GM18519 (cell line): ENCODE data around the gene COA6.
"Not testable (repeated sequence)": the region's sequence is repeated elsewhere in the genome, so short reads cannot be mapped to it uniquely, and the experiment has no call there.

Experiments used
- ATAC-seq: cut with Tn5 transposase; IDR thresholded peaks from one replicate; pipeline ENCODE4 v1.9.1; 2021; ENCODE audit warnings: mild to moderate bottlenecking, moderate library complexity; ENCODE audit not compliant: unreplicated experiment, low FRiP score

The COA6 gene

GRCh38 chr1:234373064-234373958 lies at the start of gene COA6:
TSS of gene COA6 (plus strand) at chr1:234373456. CDS start at chr1:234373467, 11 bp downstream.
- peak; percentile 78 for ATAC-seq

DNA sequence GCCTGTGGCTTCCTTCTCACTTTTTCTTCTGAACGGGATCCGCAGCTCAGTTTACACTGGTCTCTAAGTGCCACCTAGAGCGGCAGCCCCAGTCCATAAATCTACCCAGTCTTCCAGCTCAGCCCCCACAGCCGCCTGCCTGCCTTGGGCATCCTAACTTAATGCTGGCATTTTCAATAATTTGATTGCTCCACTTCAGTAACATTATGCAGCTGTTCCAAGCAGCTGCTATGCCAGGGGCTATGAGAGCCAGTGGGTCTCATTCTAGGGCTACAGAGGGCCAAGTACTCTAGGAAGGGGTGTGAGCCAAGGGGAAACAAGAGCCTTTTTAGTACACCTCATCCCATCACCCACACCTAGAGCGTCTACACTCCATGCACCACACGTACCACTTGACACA lies 48.4 kb upstream of the COA6 start:
- ATAC-seq, result no peak

GRCh38 chr1:234325878-234326496 lies 47.3 kb upstream of the COA6 start:
- ATAC-seq, result peak; percentile 40

DNA sequence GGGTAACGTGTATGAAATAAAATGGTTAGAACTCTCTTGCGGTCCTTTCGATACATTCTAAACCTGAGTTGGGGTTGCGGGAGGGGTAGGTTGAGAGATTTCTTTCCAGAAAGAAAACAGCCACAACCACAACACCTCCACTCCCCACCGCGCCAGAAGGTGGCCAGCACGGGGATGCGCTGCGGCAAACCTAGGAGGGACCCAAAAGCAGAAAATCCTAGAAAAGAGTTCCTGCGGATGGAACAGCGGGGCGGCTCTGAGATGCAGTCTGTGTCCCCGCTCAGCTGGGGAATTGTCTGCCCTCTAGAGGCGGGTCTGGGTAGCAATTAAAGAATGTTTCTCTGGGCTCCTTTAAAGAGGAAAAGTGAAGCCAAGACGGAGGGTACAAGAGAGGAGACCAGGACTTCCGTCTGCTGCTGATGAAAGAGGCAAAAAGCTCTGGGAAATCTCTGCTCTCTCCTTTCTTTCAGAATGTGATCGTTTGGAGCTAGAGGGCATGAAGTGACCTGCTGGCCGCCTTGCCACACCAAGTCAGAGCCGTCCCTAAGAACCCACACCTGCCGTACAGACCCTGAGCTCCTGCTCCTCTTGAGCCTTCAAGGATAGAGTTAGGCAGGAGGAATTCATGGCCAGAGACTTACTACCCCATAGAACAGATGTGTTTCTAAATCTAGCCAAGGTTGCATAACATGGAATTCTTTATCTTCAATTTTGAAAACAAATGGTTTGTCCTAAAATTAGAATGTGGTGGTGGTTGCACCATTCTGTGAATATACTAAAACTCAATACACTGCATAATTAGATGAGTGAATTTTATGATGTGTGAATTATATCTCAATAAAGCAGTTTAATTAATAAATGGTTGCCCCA lies 46.5 kb upstream of the COA6 start:
- ATAC-seq, result peak; percentile 46

GRCh38 chr1:234327577-234328164 lies 45.6 kb upstream of the COA6 start:
- no peak for ATAC-seq

- ATAC-seq, result no peak
Observed at GRCh38 chr1:234330843-234331215, 42.4 kb upstream of the COA6 start.

- ATAC-seq, result no peak
Observed at GRCh38 chr1:234331507-234331906, 41.7 kb upstream of the COA6 start.

DNA sequence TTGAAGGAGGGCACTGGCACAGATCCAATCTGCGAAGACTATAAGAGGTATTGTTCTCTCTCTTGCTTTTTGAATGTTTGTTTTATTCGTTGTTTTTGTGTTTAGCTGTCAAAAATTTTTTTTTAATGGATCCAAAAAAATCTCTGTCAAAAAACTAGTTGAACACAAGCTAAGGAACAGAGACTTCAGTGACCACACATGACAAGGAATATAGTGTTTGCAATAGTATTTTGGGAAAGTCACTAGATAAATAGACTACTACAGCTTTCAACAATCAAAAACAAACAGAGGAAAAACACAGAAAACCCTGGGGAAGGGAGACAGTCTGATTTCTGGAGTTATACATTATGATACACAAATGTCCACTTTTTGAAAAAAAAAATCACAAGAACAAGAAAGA lies 36.9 kb upstream of the COA6 start:
- no peak for ATAC-seq

- ATAC-seq, result no peak
Observed at GRCh38 chr1:234337233-234337632, 36.0 kb upstream of the COA6 start.

DNA sequence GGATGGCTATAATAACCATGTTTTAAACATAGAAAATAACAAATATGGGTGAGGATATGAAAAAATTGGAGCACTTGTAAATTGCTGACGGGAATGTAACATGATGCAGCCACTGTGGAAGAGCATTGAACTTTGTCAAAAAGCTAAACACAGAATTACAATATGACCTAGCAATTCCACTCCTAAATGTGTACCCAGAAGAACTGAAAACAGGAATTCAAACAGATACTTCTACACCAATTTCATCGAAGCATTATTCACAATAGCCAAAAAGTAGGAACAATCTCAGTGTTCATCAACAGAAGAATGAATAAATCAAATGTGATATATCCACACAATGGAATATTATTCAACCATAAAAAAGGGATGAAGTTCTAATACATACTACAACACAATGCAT lies 32.7 kb upstream of the COA6 start:
- ATAC-seq, result no peak

DNA sequence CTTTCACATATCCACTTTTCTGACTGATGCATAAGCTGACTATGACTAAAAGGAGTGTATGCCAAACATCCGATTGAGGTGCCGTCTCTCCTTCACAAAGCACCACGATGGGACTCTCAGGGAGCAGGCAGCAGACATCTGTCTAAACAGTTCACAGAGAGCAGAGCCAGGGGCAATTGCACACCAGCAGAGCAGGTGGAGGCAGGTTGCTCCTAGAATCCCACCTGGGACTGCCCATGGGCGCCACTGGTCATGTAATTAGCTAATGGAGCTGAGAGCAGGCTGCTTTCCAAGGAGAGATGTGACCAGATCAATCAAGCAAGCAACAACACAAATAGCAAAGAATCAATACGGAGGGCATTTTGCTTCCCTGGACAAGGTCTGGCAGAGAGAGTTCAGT lies 30.5 kb upstream of the COA6 start:
- ATAC-seq, result no peak

DNA sequence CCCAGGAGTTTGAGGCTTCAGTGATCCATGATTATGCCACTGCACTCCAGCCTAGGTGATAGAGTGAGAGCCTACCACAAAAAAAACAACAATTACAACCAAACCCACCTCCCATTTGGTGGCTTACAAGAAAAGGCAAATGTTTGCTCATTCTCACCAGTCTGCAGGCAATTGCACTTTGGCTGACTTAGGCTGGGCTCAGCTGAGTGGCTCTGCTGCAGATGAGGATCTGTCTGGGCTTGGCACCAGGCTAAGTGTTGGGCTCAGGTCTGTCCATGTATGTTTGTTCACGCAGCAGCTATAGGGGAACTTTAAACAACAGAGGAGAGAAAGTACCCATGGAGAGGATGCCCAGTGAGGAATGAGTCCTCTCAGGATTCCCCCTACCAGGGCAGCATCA lies 28.0 kb upstream of the COA6 start:
- no peak for ATAC-seq

- ATAC-seq, result no peak
Observed at GRCh38 chr1:234348964-234349363, 24.3 kb upstream of the COA6 start.

DNA sequence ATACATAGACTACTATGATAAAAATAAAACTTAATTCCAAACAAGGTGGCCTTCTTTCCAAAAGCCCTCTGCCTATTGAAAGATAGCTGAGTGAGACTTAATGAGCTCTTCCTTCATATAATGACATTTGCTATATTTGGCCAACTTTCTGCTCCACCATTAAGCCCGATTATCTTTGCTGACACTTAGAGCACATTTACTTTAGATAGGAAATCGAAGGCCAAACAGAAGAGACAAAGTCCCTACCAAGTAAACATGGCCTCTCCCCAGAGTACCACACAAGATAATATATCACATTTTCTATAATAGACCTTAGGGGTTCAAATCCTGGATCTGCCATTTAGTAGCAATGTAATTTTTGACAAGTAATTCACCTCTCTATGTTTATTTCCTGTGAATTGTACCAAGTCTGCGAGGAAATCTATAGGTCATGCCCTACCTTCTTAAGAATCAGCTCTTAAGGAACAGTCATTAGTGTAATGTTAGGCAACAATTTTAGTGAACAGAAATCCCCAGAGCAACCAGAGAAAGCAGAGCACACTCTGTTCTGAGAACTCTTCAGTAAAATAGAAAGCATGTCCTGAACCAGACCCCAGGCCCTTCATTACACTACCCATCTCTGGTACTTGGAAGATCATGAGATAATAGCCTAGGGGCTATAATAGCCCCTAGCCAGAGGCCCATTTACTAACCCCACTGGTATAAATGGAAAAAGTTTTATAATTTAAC lies 17.3 kb upstream of the COA6 start:
- no peak for ATAC-seq

- not testable (repeated sequence) for ATAC-seq
Observed at GRCh38 chr1:234356615-234357269, 16.5 kb upstream of the COA6 start.

DNA sequence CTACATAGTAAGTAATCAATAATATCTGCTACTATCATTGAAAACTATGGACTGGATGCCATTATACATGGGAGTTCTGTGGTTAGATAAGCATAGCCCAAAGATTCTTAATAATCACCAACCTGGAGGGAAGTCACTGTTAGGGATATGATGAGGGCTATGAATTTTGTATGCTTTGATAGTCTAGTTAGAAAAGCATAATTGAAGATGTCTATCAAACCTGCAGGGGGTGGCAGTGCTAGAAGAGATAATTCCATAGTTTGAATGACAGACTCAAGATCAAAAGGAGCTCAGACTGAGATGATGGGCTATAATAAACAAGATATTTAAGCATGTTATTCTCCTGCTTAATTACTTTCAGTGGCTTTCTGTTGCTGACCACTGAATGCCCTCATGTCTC lies 15.4 kb upstream of the COA6 start:
- no peak for ATAC-seq

DNA sequence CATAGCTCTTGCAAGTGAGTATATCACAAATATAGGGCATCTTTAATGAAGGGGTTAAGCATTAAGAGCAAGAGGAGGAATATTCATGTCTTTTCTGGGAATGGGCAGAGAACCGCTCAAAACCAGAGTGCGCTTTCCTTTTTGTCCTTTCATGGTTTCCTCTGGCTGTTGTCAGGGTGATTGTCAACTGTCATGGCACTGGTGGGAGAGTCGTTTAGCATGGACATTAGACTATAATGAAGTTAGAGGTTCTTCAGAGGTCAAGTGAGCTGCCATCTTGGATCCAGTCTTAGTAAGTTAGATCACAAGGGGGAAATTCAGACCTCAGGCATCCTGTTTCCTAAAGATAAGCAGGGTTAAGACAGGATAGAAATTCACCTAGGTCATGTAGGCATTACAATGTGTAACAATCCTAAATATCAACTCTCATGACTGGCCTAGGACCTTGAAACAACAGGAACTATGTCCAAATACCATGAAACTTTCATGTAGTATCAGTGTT lies 12.1 kb upstream of the COA6 start:
- ATAC-seq, result no peak

GRCh38 chr1:234362558-234362957 lies 10.7 kb upstream of the COA6 start:
- ATAC-seq, result no peak

DNA sequence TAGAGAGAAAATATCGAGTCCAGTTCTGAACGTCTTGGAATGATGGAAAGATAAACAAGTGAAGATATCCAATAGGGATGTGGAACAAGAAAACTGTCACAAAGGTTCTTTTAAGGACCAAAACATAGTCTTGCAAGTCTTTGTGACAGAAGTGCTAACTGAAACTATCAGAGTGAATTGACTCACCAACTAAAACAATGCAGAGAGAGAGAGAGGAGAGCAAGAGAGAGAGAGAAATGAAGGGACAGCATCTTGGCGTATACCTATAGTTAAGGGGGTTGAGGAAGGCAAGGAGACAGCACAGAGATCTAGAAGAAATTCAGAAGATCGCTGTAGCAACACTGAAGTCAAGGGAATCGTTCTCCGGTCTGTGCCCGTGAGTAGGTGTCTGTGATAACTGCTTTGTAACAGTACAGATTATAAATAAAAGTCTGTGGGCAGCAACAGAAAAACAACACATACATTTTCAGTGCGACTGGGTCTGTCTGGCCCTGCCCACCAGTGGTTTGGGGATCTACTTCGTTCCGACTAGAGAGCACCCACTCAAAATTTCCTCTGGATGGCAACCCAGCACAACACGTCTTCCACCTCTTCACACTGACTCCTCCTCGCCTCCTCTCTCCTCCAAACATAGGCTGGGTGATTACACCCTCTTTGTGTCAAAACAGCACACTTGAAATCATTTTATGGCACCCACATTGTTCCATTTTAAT lies 4.8 kb upstream of the COA6 start:
- no peak for ATAC-seq
